H1 (cell line): ENCODE results near the gene COA3. TPM values are rescaled to one million over a fixed set of nuclear protein-coding genes. Genes with fewer than 3 reads are reported as not detected.

Experiments
- CTCF ChIA-PET: fragments of 300-600 bp; sonication (Branson Sonifier 250); formaldehyde crosslinking; loops from one replicate; lab custom pipeline; 2021; ENCODE audit not compliant: partially characterized antibody; lab: Charles Lee
- POLR2A ChIA-PET: fragments of 300-600 bp; sonication (Branson Sonifier 250); formaldehyde crosslinking; loops from one replicate; lab custom pipeline; 2021; ENCODE audit warnings: inconsistent platforms; ENCODE audit not compliant: partially characterized antibody; lab: Charles Lee
- DNase-seq, 2 experiments: peaks; one replicate each; pipeline versions ENCODE4 v3.0.0 to v3.0.0-alpha.2; 2010 to 2022; ENCODE audit warnings: low spot score in 2 of 2, low read depth in 1 of 2, mixed read lengths in 1 of 2
- FAIRE-seq: peaks from 2 replicates; lab custom pipeline; 2011; peaks lifted over from hg19 to GRCh38; lab: Jason Lieb, UNC
- H2AFZ ChIP-seq: 2 replicates; pipeline ENCODE4 v1.8.1; 2012; ENCODE audit warnings: low read length, inconsistent platforms
- H2AK5ac ChIP-seq: 2 replicates; pipeline ENCODE4 v1.6.1; 2013; ENCODE audit warnings: low read depth, low read length
- H2BK120ac ChIP-seq: replicated peaks from 2 replicates; pipeline ENCODE3; 2013; ENCODE audit warnings: low read depth, low read length, inconsistent platforms
- H2BK12ac ChIP-seq: 2 replicates; pipeline ENCODE4 v1.6.1; 2013; ENCODE audit warnings: low read depth, low read length
- H2BK15ac ChIP-seq: 2 replicates; pipeline ENCODE4 v1.6.1; 2013; ENCODE audit warnings: low read length
- H2BK20ac ChIP-seq: 2 replicates; pipeline ENCODE4 v1.6.1; 2013; ENCODE audit warnings: low read length
- H2BK5ac ChIP-seq: 2 replicates; pipeline ENCODE4 v1.6.1; 2013; ENCODE audit warnings: low read depth, low read length
- H3K14ac ChIP-seq: 2 replicates; pipeline ENCODE4 v1.6.1; 2013; ENCODE audit warnings: inconsistent platforms; ENCODE audit not compliant: insufficient read length
- H3K18ac ChIP-seq: 2 replicates; pipeline ENCODE4 v1.6.1; 2013; ENCODE audit warnings: low read length; ENCODE audit errors: extremely low read depth
- H3K23ac ChIP-seq: 2 replicates; pipeline ENCODE4 v1.6.1; 2013; ENCODE audit warnings: inconsistent platforms; ENCODE audit not compliant: insufficient read length
- H3K23me2 ChIP-seq: 2 replicates; pipeline ENCODE4 v1.6.1; 2013; ENCODE audit warnings: low read depth, low read length
- H3K27ac ChIP-seq: 2 replicates; pipeline ENCODE4 v1.6.1; 2011; ENCODE audit warnings: low read depth, low read length, inconsistent platforms
- H3K27me3 ChIP-seq, 4 experiments: replicated peaks in 1 of 4; 1 replicate in 1 of 4; 2 replicates in 3 of 4; pipeline versions ENCODE4 v1.6.1 to v1.8.1; 2011 to 2013; ENCODE audit warnings: low read length in 3 of 4, mild to moderate bottlenecking in 3 of 4, inconsistent platforms in 2 of 4, mixed read lengths in 2 of 4, moderate library complexity in 1 of 4; ENCODE audit not compliant: control insufficient read depth in 3 of 4, insufficient read depth in 3 of 4; ENCODE audit errors: extremely low read depth in 1 of 4
- H3K36me3 ChIP-seq, 4 experiments: 2 replicates each; pipeline versions ENCODE4 v1.6.1 to v1.8.1; 2011 to 2013; ENCODE audit warnings: mild to moderate bottlenecking in 4 of 4, low read length in 3 of 4, moderate library complexity in 2 of 4, control low read depth in 1 of 4, inconsistent platforms in 1 of 4; ENCODE audit not compliant: insufficient read depth in 4 of 4, control insufficient read depth in 2 of 4
- H3K4ac ChIP-seq: replicated peaks from 2 replicates; pipeline ENCODE3; 2013; ENCODE audit warnings: low read length, low read depth, mixed read lengths, inconsistent platforms; ENCODE audit not compliant: insufficient read length
- H3K4me1 ChIP-seq, 4 experiments: replicated peaks in 1 of 4; 1 replicate in 1 of 4; 2 replicates in 3 of 4; pipeline versions ENCODE4 v1.6.1 to v1.8.1; 2011 to 2013; ENCODE audit warnings: low read length in 3 of 4, inconsistent platforms in 2 of 4, mixed read lengths in 1 of 4; ENCODE audit not compliant: insufficient read depth in 4 of 4, control insufficient read depth in 3 of 4
- H3K4me2 ChIP-seq, 2 experiments: 2 replicates each; pipeline versions ENCODE4 v1.6.1 to v1.8.1; 2011 to 2013; ENCODE audit warnings: low read depth in 2 of 2, low read length in 2 of 2, control low read depth in 1 of 2, inconsistent platforms in 1 of 2, mild to moderate bottlenecking in 1 of 2; ENCODE audit not compliant: insufficient read depth in 1 of 2
- H3K4me3 ChIP-seq, 4 experiments: fragments of 200-600, 300-600 bp in 1 of 4; sonication (generic), shearing (Covaris generic), sonication (Bioruptor Twin) in 1 of 4; 2 replicates each; pipeline versions ENCODE4 v1.5.1 to v1.8.1; 2011 to 2016; ENCODE audit warnings: low read length in 4 of 4, low read depth in 3 of 4, control low read depth in 2 of 4, inconsistent platforms in 2 of 4, mild to moderate bottlenecking in 2 of 4, mixed read lengths in 1 of 4, moderate library complexity in 1 of 4; ENCODE audit not compliant: insufficient read depth in 2 of 4; ENCODE audit errors: extremely low read depth in 1 of 4
- H3K56ac ChIP-seq: replicated peaks from 2 replicates; pipeline ENCODE3; 2013; ENCODE audit warnings: low read depth, mild to moderate bottlenecking, mixed read lengths, low read length, inconsistent platforms; ENCODE audit not compliant: insufficient read length
- H3K79me1 ChIP-seq: 2 replicates; pipeline ENCODE4 v1.6.1; 2013; ENCODE audit warnings: low read depth, low read length, control low read depth
- H3K79me2 ChIP-seq, 2 experiments: 2 replicates each; pipeline versions ENCODE4 v1.6.1 to v1.8.1; 2012 to 2013; ENCODE audit warnings: low read length in 2 of 2, mild to moderate bottlenecking in 2 of 2, inconsistent platforms in 1 of 2; ENCODE audit not compliant: insufficient read depth in 2 of 2, control insufficient read depth in 1 of 2
- H3K9ac ChIP-seq, 4 experiments: replicated peaks in 1 of 4; 1 replicate in 1 of 4; 2 replicates in 3 of 4; pipeline versions ENCODE4 v1.6.1 to v1.8.1; 2011 to 2013; ENCODE audit warnings: low read depth in 3 of 4, low read length in 3 of 4, control low read depth in 2 of 4, mild to moderate bottlenecking in 2 of 4, moderate library complexity in 2 of 4, inconsistent platforms in 1 of 4; ENCODE audit errors: extremely low read depth in 1 of 4
- H3K9me3 ChIP-seq, 2 experiments: 2 replicates each; pipeline versions ENCODE4 v1.6.1 to v1.8.1; 2012 to 2013; ENCODE audit warnings: mild to moderate bottlenecking in 2 of 2, moderate library complexity in 2 of 2, control low read depth in 1 of 2, inconsistent platforms in 1 of 2, low read depth in 1 of 2, low read length in 1 of 2, mixed read lengths in 1 of 2; ENCODE audit not compliant: insufficient read depth in 2 of 2
- H4K20me1 ChIP-seq, 2 experiments: replicated peaks in 1 of 2; 2 replicates each; pipeline versions ENCODE3 to v1.8.1; 2011 to 2013; ENCODE audit warnings: inconsistent platforms in 2 of 2, low read length in 2 of 2, mild to moderate bottlenecking in 1 of 2; ENCODE audit not compliant: insufficient read depth in 2 of 2, control insufficient read depth in 1 of 2
- H4K5ac ChIP-seq: 2 replicates; pipeline ENCODE4 v1.6.1; 2013; ENCODE audit warnings: low read length, low read depth, mixed read lengths, inconsistent platforms; ENCODE audit not compliant: insufficient read length
- H4K8ac ChIP-seq: 2 replicates; pipeline ENCODE4 v1.8.0; 2013; ENCODE audit warnings: mild to moderate bottlenecking, moderate library complexity, low read length, inconsistent platforms; ENCODE audit not compliant: insufficient read depth; ENCODE audit errors: extremely low read depth
- H4K91ac ChIP-seq: replicated peaks from 2 replicates; pipeline ENCODE3; 2013; ENCODE audit warnings: low read length, mixed read lengths, inconsistent platforms; ENCODE audit not compliant: insufficient read length
- ASH2L ChIP-seq: fragments of 200-600, 300-600 bp; sonication (generic); IDR thresholded peaks from one replicate; pipeline ENCODE4 v1.7.1; 2017; ENCODE audit warnings: low read length
- CBX8 ChIP-seq: fragments of 300-800, 300-1000 bp; sonication (generic); IDR thresholded peaks from 2 replicates; pipeline ENCODE4 v1.7.1; 2016; ENCODE audit warnings: low read depth, low read length, borderline replicate concordance
- CHD2 ChIP-seq: IDR thresholded peaks from 2 replicates; pipeline ENCODE4 v1.6.1; 2012; ENCODE audit warnings: low read length, improper control_type of control experiment
- GTF2F1 ChIP-seq: IDR thresholded peaks from 2 replicates; pipeline ENCODE4 v1.6.1; 2012; ENCODE audit warnings: low read depth, low read length, improper control_type of control experiment, borderline replicate concordance
- HDAC2 ChIP-seq, 2 experiments: fragments of 300-600 bp in 1 of 2; sonication (generic) in 1 of 2; IDR thresholded peaks; 2 replicates each; pipeline ENCODE4 v1.6.1; 2011 to 2012; ENCODE audit warnings: low read depth in 2 of 2, low read length in 2 of 2, mild to moderate bottlenecking in 2 of 2, moderate library complexity in 2 of 2, borderline replicate concordance in 1 of 2, inconsistent platforms in 1 of 2
- HDAC6 ChIP-seq: IDR thresholded peaks from one replicate; pipeline ENCODE4 v1.7.1; 2012; ENCODE audit warnings: low read depth, mild to moderate bottlenecking, inconsistent platforms, low read length, moderate library complexity
- KDM5A ChIP-seq: fragments of 200-600 bp; IDR thresholded peaks from 2 replicates; pipeline ENCODE4 v1.7.1; 2012; ENCODE audit warnings: mild to moderate bottlenecking, low read length, inconsistent platforms, mixed read lengths
- RNF2 ChIP-seq: fragments of 200-900, 300-1000 bp; sonication (generic); IDR thresholded peaks from 2 replicates; pipeline ENCODE4 v1.7.1; 2016; ENCODE audit warnings: borderline replicate concordance, low read depth, mild to moderate bottlenecking, antibody characterized with exemption, low read length; ENCODE audit not compliant: poor library complexity, severe bottlenecking; ENCODE audit errors: missing control alignments
- RXRA ChIP-seq: IDR thresholded peaks from 2 replicates; pipeline ENCODE4 v1.6.1; 2011; ENCODE audit warnings: low read depth, mild to moderate bottlenecking, low read length, moderate library complexity; ENCODE audit not compliant: insufficient read depth
- SIX5 ChIP-seq: IDR thresholded peaks from 2 replicates; pipeline ENCODE4 v1.6.1; 2011; ENCODE audit warnings: mild to moderate bottlenecking, low read depth, low read length
- TAF7 ChIP-seq: optimal IDR thresholded peaks from 2 replicates; pipeline ENCODE3; 2011; ENCODE audit warnings: low read depth, mild to moderate bottlenecking, inconsistent platforms, low read length, moderate library complexity, borderline replicate concordance
- WGBS, 2 experiments: shearing (Covaris generic) in 1 of 2; methylation state at CpG; one replicate each; pipeline versions ENCODE4 v1.1.6 to v1.1.7; 2013 to 2015; ENCODE audit warnings: low lambda C conversion rate in 2 of 2, mixed read lengths in 2 of 2, inconsistent platforms in 1 of 2, low coverage in 1 of 2, missing lambda C conversion rate in 1 of 2; ENCODE audit not compliant: insufficient replicate concordance in 2 of 2, insufficient coverage in 1 of 2, insufficient read length in 1 of 2; ENCODE audit errors: extremely low coverage in 1 of 2, missing lambda C conversion rate in 1 of 2; 5-methylcytosine and 5-hydroxymethylcytosine counted together
- polyA plus RNA-seq, 7 experiments: library from polyadenylated mRNA; depleted of rRNA in 3 of 7; stranded (reverse) in 5 of 7; unstranded in 2 of 7; fragments of >200 nt in 5 of 7; fragments of 200-250 nt in 2 of 7; gene quantifications; 1 replicate in 5 of 7; 2 replicates in 1 of 7; 4 replicates in 1 of 7; pipeline versions ENCODE4 v1.2.1 to v1.2.3, GENCODE V29; 2011 to 2013; ENCODE audit warnings: missing spikeins in 2 of 7, mixed read lengths in 2 of 7
- total RNA-seq: library from RNA; stranded (reverse); fragmentation: NEBNext Ultra II Directional; extraction: Animal tissue kit (Norgen Biotek cat#: 25700); gene quantifications from 2 replicates; pipeline ENCODE4 v1.2.1, GENCODE V29; 2021

The COA3 gene
- total and polyA plus RNA-seq, 2 of the 8 experiments (the other 6 are each of a cell fraction or from before 2014, with no cell fraction given) = 68.4 to 143 TPM

DNA sequence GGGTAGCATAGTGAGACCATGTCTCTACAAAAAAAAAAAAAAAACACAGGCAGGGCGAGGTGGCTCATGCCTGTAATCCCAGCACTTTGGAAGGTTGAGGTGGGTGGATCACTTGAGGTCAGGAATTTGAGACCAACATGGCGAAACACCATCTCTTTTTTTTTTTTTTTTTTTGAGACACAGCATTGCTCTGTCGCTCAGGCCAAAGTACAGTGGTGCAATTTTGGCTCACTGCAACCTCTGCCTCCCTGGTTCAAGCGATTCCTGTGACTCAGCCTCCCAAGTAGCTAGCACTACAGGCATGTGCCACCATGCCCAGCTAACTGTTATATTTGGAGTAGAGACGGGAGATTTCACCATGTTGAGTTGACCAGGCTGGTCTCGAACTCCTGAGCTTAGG lies 32.4 kb downstream of the COA3 start:
- Histone ChIP-seq H2BK120ac (no peak overlapping the region), H2BK15ac (no peak overlapping the region), H2BK12ac (no peak overlapping the region), H3K4ac (no peak overlapping the region), H3K79me1 (no peaks in the 10 kb centered on the region), H4K8ac (no peak overlapping the region), H3K27me3 (peaks cover 6 to 13% (median 11%) of the 10 kb centered on the region in 4 experiments; a peak in 6 of 7 replicates), H3K56ac (no peak overlapping the region), H3K36me3 (no peaks in the 10 kb centered on the region), H2BK5ac (no peak overlapping the region), H3K79me2 (no peaks in the 10 kb centered on the region), H2AK5ac (no peak overlapping the region), H3K18ac (no peak overlapping the region), H3K9ac (no peak overlapping the region), H2AFZ (no peak overlapping the region), H3K9me3 (no peaks in the 10 kb centered on the region), H3K4me3 (no peak overlapping the region), H4K91ac (no peak overlapping the region), H3K23me2 (peaks cover 3% of the 10 kb centered on the region; the same call in 1 of the 2 replicates), H3K4me2 (no peak overlapping the region), H4K20me1 (no peaks in the 10 kb centered on the region), H3K14ac (no peak overlapping the region), H4K5ac (no peak overlapping the region), H2BK20ac (no peak overlapping the region), H3K4me1 (peaks cover 5 to 12% (median 7%) of the 10 kb centered on the region in 4 experiments), H3K23ac (no peak overlapping the region), H3K27ac (no peak overlapping the region)
- no peak for FAIRE-seq
- DNase-seq = no peak
- 81% methylated on average over 5 of the region's 6 CpGs; no CpG with 5 or more reads in 1 of the 2 experiments for WGBS, 2 experiments
- ChIA-PET CTCF (interaction anchor here (0.6 to 2.3 kb wide), 3 partner anchors 16 to 306 kb away, joined by 3 to 5 read pairs (median 4); no protein-coding TSS in a partner anchor), POLR2A (interaction anchor here (1.6 kb wide), 1 partner anchor 199 kb away, joined by 3 read pairs; no protein-coding TSS in a partner anchor)
- TF ChIP-seq RNF2 = no peak
- no peak for TF ChIP-seq GTF2F1
- TF ChIP-seq KDM5A = no peak
- TF ChIP-seq ASH2L = no peak
- TF ChIP-seq SIX5 = no peak
- TF ChIP-seq TAF7 = no peak
- TF ChIP-seq CHD2 = no peak
- no peak for TF ChIP-seq RXRA
- no peak for TF ChIP-seq HDAC6
- TF ChIP-seq CBX8 = no peak
- no peak for TF ChIP-seq HDAC2 (IDR thresholded peaks at IDR 0.05; ENCODE audit: borderline replicate concordance in 1 of 2, low read depth in 2 of 2, low read length in 2 of 2)
